Activated T-cell treated with anti-CD3 and anti-CD28 coated beads for 24 hours (primary cell): ENCODE data around the gene GAN.
"Not testable (repeated sequence)": the region's sequence is repeated elsewhere in the genome, so short reads cannot be mapped to it uniquely, and the experiment has no call there.

Experiments used
- DNase-seq: peaks from one replicate; pipeline ENCODE4 v3.0.0-alpha.2; 2020; ENCODE audit warnings: low read depth

Gene GAN

GRCh38 chr16:81310045-81310644 lies 4.6 kb upstream of the GAN start:
- DNase-seq = no peak

GRCh38 chr16:81311762-81312161 lies 3.0 kb upstream of the GAN start:
- DNase-seq = no peak

- no peak for DNase-seq
Observed at GRCh38 chr16:81313701-81314602, 810 bp upstream of the GAN start.

- DNase-seq = peak; percentile 25
Observed at GRCh38 chr16:81315271-81316175, 761 bp downstream of the GAN start.

GRCh38 chr16:81316176-81316496 lies 1.4 kb downstream of the GAN start:
- no peak for DNase-seq

- DNase-seq = no peak
Observed at GRCh38 chr16:81318711-81319110, 3.9 kb downstream of the GAN start.

GRCh38 chr16:81319221-81319912 lies 4.6 kb downstream of the GAN start:
- no peak for DNase-seq

- DNase-seq = no peak
Observed at GRCh38 chr16:81321039-81321438, 6.3 kb downstream of the GAN start.

GRCh38 chr16:81321536-81321935 lies 6.8 kb downstream of the GAN start:
- DNase-seq = no peak

- no peak for DNase-seq
Observed at GRCh38 chr16:81324808-81325207, 10.0 kb downstream of the GAN start.

- no peak for DNase-seq
Observed at GRCh38 chr16:81327011-81327410, 12.2 kb downstream of the GAN start.

- no peak for DNase-seq
Observed at GRCh38 chr16:81327447-81328196, 12.9 kb downstream of the GAN start.

- DNase-seq = no peak
Observed at GRCh38 chr16:81329947-81330346, 15.2 kb downstream of the GAN start.

- no peak for DNase-seq
Observed at GRCh38 chr16:81333356-81333755, 18.6 kb downstream of the GAN start.

GRCh38 chr16:81335669-81336068 lies 20.9 kb downstream of the GAN start:
- no peak for DNase-seq

GRCh38 chr16:81337097-81337496 lies 22.3 kb downstream of the GAN start:
- DNase-seq = no peak

- not testable (repeated sequence) for DNase-seq
Observed at GRCh38 chr16:81345172-81345571, 30.4 kb downstream of the GAN start.

- no peak for DNase-seq
Observed at GRCh38 chr16:81347425-81347824, 32.7 kb downstream of the GAN start.

GRCh38 chr16:81349608-81350305 lies 35.0 kb downstream of the GAN start:
- no peak for DNase-seq

GRCh38 chr16:81350306-81350615 lies 35.5 kb downstream of the GAN start:
- DNase-seq = no peak

- no peak for DNase-seq
Observed at GRCh38 chr16:81353895-81354294, 39.1 kb downstream of the GAN start.
